Stimulated activated CD8-positive, alpha-beta memory T cell treated with anti-CD3 and anti-CD28 coated beads, Interleukin-2, amount 100 ng/mL, for 48 hours (primary cell): ENCODE measurements around the gene HSCB.
"Not testable (repeated sequence)": the region's sequence is repeated elsewhere in the genome, so short reads cannot be mapped to it uniquely, and the experiment has no call there.

Experiments used
- DNase-seq, 2 donors: peaks; one replicate each; pipeline ENCODE4 v3.0.0-alpha.2; 2020; ENCODE audit warnings: low read depth in 2 of 2

The HSCB gene

DNA sequence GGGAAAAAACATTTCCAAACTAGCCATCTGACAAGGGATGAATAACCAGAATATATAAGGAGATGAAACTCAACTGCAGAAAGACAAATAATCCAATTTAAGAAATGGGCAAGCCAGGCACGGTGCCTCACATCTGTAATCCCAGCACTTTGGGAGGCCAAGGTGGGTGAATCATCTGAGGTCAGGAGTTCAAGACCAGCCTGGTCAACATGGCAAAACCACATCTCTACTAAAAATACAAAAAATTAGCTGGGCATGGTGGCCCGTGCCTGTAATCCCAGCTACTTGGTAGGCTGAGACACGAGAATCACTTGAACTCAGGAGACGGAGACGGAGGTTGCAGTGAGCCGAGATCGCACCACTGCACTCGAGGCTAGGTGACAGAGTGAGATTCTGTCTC is 3.0 kb upstream of the HSCB start:
- DNase-seq, result not testable (repeated sequence)

GRCh38 chr22:28741200-28741784 is 547 bp upstream of the HSCB start:
- DNase-seq, result no peak

GRCh38 chr22:28742562-28742962 is 723 bp downstream of the HSCB start:
- DNase-seq, result no peak

GRCh38 chr22:28743852-28744251 is 2.0 kb downstream of the HSCB start:
- no peak for DNase-seq

GRCh38 chr22:28750471-28750881 is 8.6 kb downstream of the HSCB start:
- DNase-seq, result no peak

- not testable (repeated sequence) for DNase-seq
Observed at GRCh38 chr22:28754512-28754911, 12.7 kb downstream of the HSCB start.

- no peak for DNase-seq
Observed at GRCh38 chr22:28759861-28760560, 18.2 kb downstream of the HSCB start.

DNA sequence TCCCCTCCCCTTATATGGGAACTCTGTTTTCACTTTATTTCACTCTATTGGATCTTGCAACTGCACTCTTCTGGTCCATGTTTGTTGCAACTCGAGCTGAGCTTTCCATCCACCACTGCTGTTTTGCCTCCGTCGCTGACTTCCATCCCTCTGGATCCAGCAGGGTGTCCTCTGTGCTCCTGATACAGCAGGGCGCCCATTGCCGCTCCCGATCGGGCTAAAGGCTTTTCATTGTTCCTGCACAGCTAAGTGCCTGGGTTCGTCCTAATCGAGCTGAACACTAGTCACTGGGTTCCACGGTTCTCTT is 19.6 kb downstream of the HSCB start:
- DNase-seq, result no peak

DNA sequence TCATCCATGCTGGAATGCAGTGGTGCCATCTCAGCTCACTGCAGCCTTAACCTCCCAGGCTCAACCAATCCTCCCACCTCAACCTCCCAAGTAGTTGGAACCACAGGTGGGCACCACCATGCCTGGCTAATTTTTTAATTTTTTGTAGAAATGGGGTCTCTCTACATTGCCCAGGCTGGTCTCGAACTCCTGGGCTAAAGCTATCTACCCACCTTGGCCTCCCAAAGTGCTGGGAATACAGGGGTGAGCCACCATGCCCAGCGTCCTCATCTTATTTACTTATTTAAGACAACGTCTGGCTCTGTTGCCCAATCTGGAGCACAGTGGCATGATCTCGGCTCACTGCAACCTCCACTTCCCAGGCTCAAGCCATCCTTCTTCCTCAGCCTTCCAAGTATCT is 20.2 kb downstream of the HSCB start:
- DNase-seq, result not testable (repeated sequence)

DNA sequence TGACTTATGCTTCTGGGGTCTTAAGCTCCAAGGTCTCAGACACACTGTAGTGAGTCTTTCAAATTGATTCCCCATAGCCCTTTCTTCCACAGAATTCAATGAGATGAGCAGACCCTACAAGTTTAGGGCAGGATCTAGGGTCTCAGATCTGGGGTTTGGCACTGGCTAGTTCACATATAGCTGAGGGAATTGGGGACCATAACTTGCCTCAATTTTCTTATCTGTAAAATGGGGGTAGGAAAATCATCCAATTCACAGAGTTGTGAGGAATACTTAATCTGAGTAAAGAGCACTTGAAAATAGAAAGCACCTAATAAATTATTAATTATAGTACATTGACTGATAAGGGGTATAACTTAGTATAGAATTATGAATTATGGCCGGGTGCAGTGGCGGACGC is 24.8 kb downstream of the HSCB start:
- no peak for DNase-seq

GRCh38 chr22:28768701-28769393 is 27.0 kb downstream of the HSCB start:
- DNase-seq, result no peak

GRCh38 chr22:28769394-28770085 is 27.7 kb downstream of the HSCB start:
- no peak for DNase-seq

GRCh38 chr22:28771195-28771791 is 29.5 kb downstream of the HSCB start:
- no peak for DNase-seq

- peak; percentile 87 to 89 for DNase-seq
Observed at GRCh38 chr22:28772633-28773460, 31.0 kb downstream of the HSCB start, which contains the start of gene CCDC117. CCDC117 (plus strand) TSS chr22:28772695; CDS start chr22:28772850, 155 bp downstream.

GRCh38 chr22:28773461-28773867 is 31.6 kb downstream of the HSCB start:
- no peak for DNase-seq

DNA sequence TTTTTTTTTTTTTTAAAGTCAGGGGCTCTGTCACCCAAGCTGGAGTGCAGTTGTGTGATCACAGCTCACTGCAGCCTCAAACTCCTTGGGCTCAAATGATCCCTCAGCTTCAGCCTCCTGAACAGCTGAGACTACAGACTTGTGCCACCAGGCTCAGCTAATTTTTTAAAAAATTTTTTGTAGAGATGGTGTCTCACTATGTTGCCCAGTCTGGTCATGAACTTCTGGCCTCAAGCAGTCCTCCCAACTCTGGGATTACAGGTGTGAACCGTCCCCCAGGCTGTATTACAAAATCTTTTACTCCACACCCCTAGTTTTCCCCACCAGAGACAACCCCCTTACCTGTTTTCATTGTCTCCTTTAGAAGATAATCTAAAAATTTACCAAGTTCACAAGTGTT is 32.5 kb downstream of the HSCB start:
- no peak for DNase-seq

- no peak for DNase-seq
Observed at GRCh38 chr22:28779833-28780232, 38.0 kb downstream of the HSCB start.

DNA sequence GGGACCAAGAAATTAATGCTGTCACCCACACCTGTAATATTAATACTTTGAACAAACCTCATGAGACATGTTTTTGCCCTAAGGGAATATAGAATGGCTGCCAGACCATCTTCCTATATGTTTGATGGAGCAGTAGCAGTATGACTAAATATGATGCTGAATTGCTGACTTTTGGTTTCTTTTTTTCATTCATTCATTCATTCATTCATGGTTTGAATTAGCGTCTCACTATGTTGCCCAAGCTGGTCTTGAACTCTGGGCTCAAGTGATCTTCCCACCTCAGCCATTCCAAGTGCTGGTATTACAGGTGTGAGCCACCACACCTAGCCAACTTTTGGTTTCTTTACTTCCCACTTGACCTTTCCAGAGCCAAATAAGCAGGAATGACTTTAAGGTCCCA is 38.5 kb downstream of the HSCB start:
- DNase-seq, result no peak

- no peak for DNase-seq
Observed at GRCh38 chr22:28783786-28784671, 42.2 kb downstream of the HSCB start.

GRCh38 chr22:28788601-28789000 is 46.8 kb downstream of the HSCB start:
- no peak for DNase-seq
